ENCODE data around the gene ZCCHC14. TPM values are rescaled to one million over a fixed set of nuclear protein-coding genes. Genes with fewer than 3 reads are reported as not detected.

ZCCHC14 gene
- 6.9 to 9.0 TPM (median 8.2 TPM) in 5 replicates for total RNA-seq (2022; extraction: Qiagen RNA extraction; ENCODE audit: low read depth)

DNA sequence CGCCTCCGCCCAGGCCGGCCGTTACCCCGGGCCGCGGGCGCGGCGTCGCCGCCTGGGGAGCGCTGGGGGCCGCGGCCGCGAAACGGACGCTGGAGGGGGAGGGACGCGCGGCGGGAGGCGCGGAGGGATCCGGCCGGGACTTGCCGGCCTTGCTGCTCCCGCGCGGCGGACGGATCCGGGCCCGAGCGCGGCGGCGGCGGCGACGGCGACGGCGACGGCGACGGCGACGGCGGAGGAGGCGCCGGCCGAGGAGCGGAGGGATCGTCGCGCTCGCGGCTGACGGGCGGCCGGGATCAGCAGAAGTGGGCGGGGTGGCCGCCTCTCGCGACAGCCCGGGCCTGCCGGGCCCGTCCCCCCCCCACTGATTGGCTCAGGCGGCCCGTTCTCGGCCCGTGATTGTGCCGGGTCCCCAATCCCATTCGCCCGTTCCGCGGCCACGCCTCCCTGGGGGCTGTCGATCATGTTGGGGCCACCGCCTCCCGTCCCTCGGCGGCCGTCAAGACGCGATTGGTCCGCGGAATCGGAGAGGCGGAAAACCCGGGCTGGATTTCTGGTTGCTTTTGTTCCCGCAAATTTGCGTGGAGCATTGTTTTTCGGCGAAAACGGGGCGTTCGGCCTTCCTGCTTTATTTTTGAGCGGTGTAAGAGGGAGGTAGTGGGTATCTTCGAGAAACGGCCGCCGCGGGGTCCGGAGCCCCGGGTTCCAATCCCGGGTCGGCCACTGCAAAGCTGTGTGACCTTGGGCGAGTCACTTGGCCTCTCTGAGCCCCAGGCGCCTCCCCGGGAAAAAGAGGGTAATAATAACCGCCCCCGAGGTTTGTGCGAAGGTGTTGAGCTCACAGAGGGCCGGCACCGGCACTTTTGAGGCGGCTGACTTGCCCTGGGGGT, at the start of gene ZCCHC14:
TSS of gene ZCCHC14 (minus strand) at position 304 of the 887 bp plus-strand sequence. CDS start 786 bp downstream, outside the sequence.

DNA sequence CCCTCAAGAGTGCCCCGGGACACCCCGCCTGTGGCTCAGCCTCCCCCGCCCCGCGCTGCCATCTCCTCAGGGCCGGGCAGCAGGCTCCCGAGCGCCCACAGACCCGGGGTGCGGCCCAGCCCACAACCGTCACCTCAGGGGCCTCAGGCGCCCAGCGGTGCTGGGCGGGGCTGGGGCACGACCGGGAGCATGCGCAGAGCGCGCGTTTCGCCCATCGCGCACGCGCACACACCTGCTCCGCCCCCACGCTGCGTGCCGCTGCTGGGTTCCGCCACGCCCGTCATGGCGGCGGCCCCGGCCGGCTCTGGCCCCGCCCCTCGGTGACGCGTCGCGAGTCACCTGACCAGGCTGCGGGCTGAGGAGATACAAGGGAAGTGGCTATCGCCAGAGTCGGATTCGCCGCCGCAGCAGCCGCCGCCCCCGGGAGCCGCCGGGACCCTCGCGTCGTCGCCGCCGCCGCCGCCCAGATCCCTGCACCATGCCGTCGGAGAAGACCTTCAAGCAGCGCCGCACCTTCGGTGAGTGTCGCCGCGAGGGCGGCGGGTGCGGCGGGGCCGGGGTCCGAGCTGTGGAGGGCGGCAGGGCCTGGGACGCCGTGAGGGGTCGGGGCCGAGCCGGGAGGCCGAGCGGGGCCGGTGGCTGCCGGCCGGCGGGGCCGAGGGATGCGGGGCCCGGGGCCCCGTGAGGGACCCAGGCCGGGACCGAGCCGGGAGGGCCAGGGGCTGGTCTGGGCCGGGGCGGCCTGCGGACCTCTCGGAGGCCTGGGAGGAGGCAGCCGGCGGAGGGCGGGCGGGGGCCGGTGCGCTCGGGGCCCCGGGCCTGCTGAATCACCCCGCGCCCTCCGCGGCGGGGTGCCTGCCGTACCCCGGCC, 100.6 kb downstream of the ZCCHC14 start, which contains the start of gene MAP1LC3B:
TSS of gene MAP1LC3B (plus strand) at position 387 of the 871 bp plus-strand sequence. CDS start at position 479, 92 bp downstream.

DNA sequence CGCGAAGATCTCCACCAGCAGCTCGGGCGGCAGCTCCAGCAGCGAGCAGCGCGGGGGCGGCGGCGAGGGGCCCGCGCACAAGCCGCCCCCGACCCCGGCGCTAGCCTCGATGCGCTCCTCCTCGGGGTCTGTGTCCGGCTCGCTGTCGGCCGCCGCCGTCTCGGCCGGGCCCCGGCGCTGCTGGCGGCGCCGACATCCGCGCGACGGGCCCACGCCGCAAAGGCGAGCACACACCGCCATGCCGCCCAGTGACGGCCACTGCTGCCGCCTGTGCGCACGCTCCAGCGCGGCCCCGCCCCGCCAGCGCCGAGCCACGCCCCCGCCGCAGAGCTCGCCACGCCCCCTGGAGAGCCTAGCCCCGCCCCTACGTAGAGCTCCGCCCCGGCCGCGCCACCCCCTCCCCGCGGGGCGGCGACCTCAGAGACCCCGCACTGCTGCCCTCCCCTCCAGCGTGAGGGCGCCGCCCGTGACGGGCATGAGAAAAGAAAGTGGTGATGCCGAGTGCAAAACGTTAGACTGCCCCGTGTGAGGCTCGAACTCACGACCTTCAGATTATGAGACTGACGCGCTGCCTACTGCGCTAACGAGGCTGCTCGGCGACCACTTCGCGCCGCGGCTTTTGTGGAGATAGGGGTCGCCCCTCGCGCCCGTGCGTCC, 109.2 kb downstream of the ZCCHC14 start, which contains the start of gene FBXO31:
TSS of gene FBXO31 (minus strand) at position 272 of the 657 bp plus-strand sequence. CDS start at position 240, 32 bp downstream.

Other genes with a start within 250 kb of the ZCCHC14 start
- gene C16orf95, start 175.6 kb downstream of the ZCCHC14 start, total RNA-seq (2022; extraction: Qiagen RNA extraction; ENCODE audit: low read depth): 4.9 to 7.8 TPM (median 6.2 TPM) in 5 replicates
- gene FBXO31, start 109.2 kb downstream of the ZCCHC14 start, total RNA-seq (2022; extraction: Qiagen RNA extraction; ENCODE audit: low read depth): 16.6 to 26.1 TPM (median 24.9 TPM) in 5 replicates
- 79.3 to 100 TPM (median 83.2 TPM) in 5 replicates for gene MAP1LC3B, start 100.7 kb downstream of the ZCCHC14 start, total RNA-seq (2022; extraction: Qiagen RNA extraction; ENCODE audit: low read depth)
- 1.3 to 2.2 TPM (median 1.9 TPM) in 5 replicates for gene JPH3, start 109.5 kb upstream of the ZCCHC14 start, total RNA-seq (2022; extraction: Qiagen RNA extraction; ENCODE audit: low read depth)

Measured in A549 treated with GW870086 at 1 μM for 4 hours (cell line).